GM23338 (cell line): ENCODE results near the gene DFFA. TPM values are rescaled to one million over a fixed set of nuclear protein-coding genes. Genes with fewer than 3 reads are reported as not detected.

Experiments used
- JUNB ChIP-seq: IDR thresholded peaks from one replicate; pipeline ENCODE4 v1.6.1; 2016; ENCODE audit warnings: antibody characterized with exemption; ENCODE audit not compliant: unreplicated experiment
- NANOG ChIP-seq: IDR thresholded peaks from 2 replicates; pipeline ENCODE4 v1.6.1; 2016; ENCODE audit warnings: antibody characterized with exemption, borderline replicate concordance
- STAT1 ChIP-seq: IDR thresholded peaks from one replicate; pipeline ENCODE4 v1.6.1; 2016; ENCODE audit warnings: antibody characterized with exemption; ENCODE audit not compliant: unreplicated experiment
- ZNF114 ChIP-seq: fragments of 250-450 bp; sonication (Bioruptor Pico); IDR thresholded peaks from 2 replicates; pipeline ENCODE4 v1.5.0; 2020; ENCODE audit warnings: mild to moderate bottlenecking, moderate library complexity
- polyA plus RNA-seq: library from polyadenylated mRNA; unstranded; fragments of >200 nt; fragmentation: Nextera tagmentation; extraction: Ambion mirVana; gene quantifications from 2 replicates; pipeline ENCODE4 v1.2.1, GENCODE V29; 2016
- total RNA-seq: library from RNA; depleted of rRNA; stranded (reverse); fragments of >200 nt; shearing (Covaris generic); gene quantifications from 2 replicates; pipeline ENCODE4 v1.2.3, GENCODE V29; 2014
- TF ChIP-seq, protein P1 (sequence below): fragments of 250-450 bp; sonication (Bioruptor Pico); IDR thresholded peaks from 2 replicates; pipeline ENCODE4 v1.5.0; 2020; ENCODE audit warnings: mild to moderate bottlenecking, moderate library complexity
- TF ChIP-seq, protein P2 (sequence below): IDR thresholded peaks from one replicate; pipeline ENCODE4 v1.6.1; 2018; ENCODE audit warnings: antibody characterized with exemption; ENCODE audit not compliant: unreplicated experiment
- TF ChIP-seq, protein P3 (sequence below): IDR thresholded peaks from 2 replicates; pipeline ENCODE4 v1.6.1; 2016; ENCODE audit warnings: antibody characterized with exemption

DFFA gene
- total and polyA plus RNA-seq, 2 experiments from 2014 or later, result 65.2 to 82.0 TPM

DNA sequence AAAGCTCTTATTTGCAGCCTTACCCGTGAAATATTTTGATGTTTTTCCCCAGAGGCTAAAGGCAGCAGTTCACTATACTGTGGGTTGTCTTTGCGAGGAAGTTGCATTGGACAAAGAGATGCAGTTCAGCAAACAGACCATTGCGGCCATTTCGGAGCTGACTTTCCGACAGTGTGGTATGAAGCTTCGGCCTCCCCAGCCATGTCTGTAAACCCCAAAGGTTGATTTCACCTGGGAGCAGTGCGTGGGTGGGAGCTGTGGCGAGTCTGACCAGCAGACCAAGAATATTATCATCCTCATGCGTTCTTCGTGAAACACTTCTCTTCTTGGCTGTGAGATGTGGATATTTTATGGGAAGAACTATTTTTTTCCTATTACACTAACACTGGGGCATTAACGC is 38.5 kb downstream of the DFFA start (continued):
- TF ChIP-seq, protein P1, sequence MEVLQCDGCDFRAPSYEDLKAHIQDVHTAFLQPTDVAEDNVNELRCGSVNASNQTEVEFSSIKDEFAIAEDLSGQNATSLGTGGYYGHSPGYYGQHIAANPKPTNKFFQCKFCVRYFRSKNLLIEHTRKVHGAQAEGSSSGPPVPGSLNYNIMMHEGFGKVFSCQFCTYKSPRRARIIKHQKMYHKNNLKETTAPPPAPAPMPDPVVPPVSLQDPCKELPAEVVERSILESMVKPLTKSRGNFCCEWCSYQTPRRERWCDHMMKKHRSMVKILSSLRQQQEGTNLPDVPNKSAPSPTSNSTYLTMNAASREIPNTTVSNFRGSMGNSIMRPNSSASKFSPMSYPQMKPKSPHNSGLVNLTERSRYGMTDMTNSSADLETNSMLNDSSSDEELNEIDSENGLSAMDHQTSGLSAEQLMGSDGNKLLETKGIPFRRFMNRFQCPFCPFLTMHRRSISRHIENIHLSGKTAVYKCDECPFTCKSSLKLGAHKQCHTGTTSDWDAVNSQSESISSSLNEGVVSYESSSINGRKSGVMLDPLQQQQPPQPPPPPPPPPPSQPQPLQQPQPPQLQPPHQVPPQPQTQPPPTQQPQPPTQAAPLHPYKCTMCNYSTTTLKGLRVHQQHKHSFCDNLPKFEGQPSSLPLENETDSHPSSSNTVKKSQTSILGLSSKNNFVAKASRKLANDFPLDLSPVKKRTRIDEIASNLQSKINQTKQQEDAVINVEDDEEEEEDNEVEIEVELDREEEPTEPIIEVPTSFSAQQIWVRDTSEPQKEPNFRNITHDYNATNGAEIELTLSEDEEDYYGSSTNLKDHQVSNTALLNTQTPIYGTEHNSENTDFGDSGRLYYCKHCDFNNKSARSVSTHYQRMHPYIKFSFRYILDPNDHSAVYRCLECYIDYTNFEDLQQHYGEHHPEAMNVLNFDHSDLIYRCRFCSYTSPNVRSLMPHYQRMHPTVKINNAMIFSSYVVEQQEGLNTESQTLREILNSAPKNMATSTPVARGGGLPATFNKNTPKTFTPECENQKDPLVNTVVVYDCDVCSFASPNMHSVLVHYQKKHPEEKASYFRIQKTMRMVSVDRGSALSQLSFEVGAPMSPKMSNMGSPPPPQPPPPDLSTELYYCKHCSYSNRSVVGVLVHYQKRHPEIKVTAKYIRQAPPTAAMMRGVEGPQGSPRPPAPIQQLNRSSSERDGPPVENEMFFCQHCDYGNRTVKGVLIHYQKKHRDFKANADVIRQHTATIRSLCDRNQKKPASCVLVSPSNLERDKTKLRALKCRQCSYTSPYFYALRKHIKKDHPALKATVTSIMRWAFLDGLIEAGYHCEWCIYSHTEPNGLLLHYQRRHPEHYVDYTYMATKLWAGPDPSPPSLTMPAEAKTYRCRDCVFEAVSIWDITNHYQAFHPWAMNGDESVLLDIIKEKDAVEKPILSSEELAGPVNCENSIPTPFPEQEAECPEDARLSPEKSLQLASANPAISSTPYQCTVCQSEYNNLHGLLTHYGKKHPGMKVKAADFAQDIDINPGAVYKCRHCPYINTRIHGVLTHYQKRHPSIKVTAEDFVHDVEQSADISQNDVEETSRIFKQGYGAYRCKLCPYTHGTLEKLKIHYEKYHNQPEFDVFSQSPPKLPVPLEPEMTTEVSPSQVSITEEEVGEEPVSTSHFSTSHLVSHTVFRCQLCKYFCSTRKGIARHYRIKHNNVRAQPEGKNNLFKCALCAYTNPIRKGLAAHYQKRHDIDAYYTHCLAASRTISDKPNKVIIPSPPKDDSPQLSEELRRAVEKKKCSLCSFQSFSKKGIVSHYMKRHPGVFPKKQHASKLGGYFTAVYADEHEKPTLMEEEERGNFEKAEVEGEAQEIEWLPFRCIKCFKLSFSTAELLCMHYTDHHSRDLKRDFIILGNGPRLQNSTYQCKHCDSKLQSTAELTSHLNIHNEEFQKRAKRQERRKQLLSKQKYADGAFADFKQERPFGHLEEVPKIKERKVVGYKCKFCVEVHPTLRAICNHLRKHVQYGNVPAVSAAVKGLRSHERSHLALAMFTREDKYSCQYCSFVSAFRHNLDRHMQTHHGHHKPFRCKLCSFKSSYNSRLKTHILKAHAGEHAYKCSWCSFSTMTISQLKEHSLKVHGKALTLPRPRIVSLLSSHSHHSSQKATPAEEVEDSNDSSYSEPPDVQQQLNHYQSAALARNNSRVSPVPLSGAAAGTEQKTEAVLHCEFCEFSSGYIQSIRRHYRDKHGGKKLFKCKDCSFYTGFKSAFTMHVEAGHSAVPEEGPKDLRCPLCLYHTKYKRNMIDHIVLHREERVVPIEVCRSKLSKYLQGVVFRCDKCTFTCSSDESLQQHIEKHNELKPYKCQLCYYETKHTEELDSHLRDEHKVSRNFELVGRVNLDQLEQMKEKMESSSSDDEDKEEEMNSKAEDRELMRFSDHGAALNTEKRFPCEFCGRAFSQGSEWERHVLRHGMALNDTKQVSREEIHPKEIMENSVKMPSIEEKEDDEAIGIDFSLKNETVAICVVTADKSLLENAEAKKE (CRISPR knock-in tag), result no peak
- no peak for TF ChIP-seq STAT1
- no peak for TF ChIP-seq ZNF114
- TF ChIP-seq, protein P2, sequence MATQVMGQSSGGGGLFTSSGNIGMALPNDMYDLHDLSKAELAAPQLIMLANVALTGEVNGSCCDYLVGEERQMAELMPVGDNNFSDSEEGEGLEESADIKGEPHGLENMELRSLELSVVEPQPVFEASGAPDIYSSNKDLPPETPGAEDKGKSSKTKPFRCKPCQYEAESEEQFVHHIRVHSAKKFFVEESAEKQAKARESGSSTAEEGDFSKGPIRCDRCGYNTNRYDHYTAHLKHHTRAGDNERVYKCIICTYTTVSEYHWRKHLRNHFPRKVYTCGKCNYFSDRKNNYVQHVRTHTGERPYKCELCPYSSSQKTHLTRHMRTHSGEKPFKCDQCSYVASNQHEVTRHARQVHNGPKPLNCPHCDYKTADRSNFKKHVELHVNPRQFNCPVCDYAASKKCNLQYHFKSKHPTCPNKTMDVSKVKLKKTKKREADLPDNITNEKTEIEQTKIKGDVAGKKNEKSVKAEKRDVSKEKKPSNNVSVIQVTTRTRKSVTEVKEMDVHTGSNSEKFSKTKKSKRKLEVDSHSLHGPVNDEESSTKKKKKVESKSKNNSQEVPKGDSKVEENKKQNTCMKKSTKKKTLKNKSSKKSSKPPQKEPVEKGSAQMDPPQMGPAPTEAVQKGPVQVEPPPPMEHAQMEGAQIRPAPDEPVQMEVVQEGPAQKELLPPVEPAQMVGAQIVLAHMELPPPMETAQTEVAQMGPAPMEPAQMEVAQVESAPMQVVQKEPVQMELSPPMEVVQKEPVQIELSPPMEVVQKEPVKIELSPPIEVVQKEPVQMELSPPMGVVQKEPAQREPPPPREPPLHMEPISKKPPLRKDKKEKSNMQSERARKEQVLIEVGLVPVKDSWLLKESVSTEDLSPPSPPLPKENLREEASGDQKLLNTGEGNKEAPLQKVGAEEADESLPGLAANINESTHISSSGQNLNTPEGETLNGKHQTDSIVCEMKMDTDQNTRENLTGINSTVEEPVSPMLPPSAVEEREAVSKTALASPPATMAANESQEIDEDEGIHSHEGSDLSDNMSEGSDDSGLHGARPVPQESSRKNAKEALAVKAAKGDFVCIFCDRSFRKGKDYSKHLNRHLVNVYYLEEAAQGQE, result no peak
- no peak for TF ChIP-seq NANOG
- TF ChIP-seq, protein P3, sequence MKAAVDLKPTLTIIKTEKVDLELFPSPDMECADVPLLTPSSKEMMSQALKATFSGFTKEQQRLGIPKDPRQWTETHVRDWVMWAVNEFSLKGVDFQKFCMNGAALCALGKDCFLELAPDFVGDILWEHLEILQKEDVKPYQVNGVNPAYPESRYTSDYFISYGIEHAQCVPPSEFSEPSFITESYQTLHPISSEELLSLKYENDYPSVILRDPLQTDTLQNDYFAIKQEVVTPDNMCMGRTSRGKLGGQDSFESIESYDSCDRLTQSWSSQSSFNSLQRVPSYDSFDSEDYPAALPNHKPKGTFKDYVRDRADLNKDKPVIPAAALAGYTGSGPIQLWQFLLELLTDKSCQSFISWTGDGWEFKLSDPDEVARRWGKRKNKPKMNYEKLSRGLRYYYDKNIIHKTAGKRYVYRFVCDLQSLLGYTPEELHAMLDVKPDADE, result no peak
- no peak for TF ChIP-seq JUNB
